DOHH2 (cell line): ENCODE data around the gene LARGE1.

Experiments
- H3F3A ChIP-seq: fragments of 200-600 bp; sonication (generic), shearing (Covaris generic); 2 replicates; pipeline ENCODE4 v1.6.0; 2016; ENCODE audit warnings: antibody characterized with exemption, mild to moderate bottlenecking; ENCODE audit not compliant: control insufficient read depth, insufficient read depth
- H3K27ac ChIP-seq: fragments of 200-600 bp; sonication (generic); 2 replicates; pipeline ENCODE4 v1.5.1; 2014; ENCODE audit warnings: low read depth, mild to moderate bottlenecking, low read length, moderate library complexity
- H3K27me3 ChIP-seq: fragments of 200-600 bp; sonication (generic); 2 replicates; pipeline ENCODE4 v1.6.1; 2014; ENCODE audit warnings: mild to moderate bottlenecking, low read length, mixed read lengths; ENCODE audit not compliant: control insufficient read depth
- H3K36me3 ChIP-seq: fragments of 200-600 bp; sonication (generic); 2 replicates; pipeline ENCODE4 v1.6.1; 2014; ENCODE audit warnings: mild to moderate bottlenecking, low read length, moderate library complexity, mixed read lengths; ENCODE audit not compliant: control insufficient read depth
- H3K4me1 ChIP-seq: fragments of 200-600 bp; sonication (generic); 2 replicates; pipeline ENCODE4 v1.6.1; 2014; ENCODE audit warnings: mild to moderate bottlenecking, low read length, mixed read lengths; ENCODE audit not compliant: control insufficient read depth
- H3K4me2 ChIP-seq: fragments of 200-600 bp; sonication (generic); 2 replicates; pipeline ENCODE4 v1.6.0; 2014; ENCODE audit warnings: mild to moderate bottlenecking, low read length, moderate library complexity
- H3K4me3 ChIP-seq: fragments of 200-600 bp; sonication (generic); 2 replicates; pipeline ENCODE4 v1.5.1; 2014; ENCODE audit warnings: mild to moderate bottlenecking, low read length, mixed read lengths
- H3K79me2 ChIP-seq: fragments of 200-600 bp; sonication (generic); 2 replicates; pipeline ENCODE4 v1.6.1; 2014; ENCODE audit warnings: mild to moderate bottlenecking, low read length, mixed read lengths; ENCODE audit not compliant: control insufficient read depth
- H3K9me2 ChIP-seq: fragments of 200-600 bp; sonication (generic); replicated peaks from 2 replicates; pipeline ENCODE4 v1.6.1; 2014; ENCODE audit warnings: mild to moderate bottlenecking, low read length, mixed read lengths; ENCODE audit not compliant: control insufficient read depth
- H3K9me3 ChIP-seq: fragments of 200-600 bp; sonication (generic); 2 replicates; pipeline ENCODE4 v1.6.1; 2014; ENCODE audit warnings: antibody characterized with exemption, low read length, mixed read lengths; ENCODE audit not compliant: control insufficient read depth, insufficient read depth
- H4K20me1 ChIP-seq: fragments of 200-600 bp; sonication (generic); 2 replicates; pipeline ENCODE4 v1.6.0; 2014; ENCODE audit warnings: low read depth, mild to moderate bottlenecking, antibody characterized with exemption, low read length, moderate library complexity; ENCODE audit not compliant: control insufficient read depth, insufficient read depth
- EZH2phosphoT487 ChIP-seq: fragments of 200-600 bp; sonication (generic); IDR thresholded peaks from 2 replicates; pipeline ENCODE4 v1.6.1; 2017; ENCODE audit warnings: borderline replicate concordance, mild to moderate bottlenecking, antibody characterized with exemption, low read length, moderate library complexity, mixed read lengths
- TF ChIP-seq, protein P1 (sequence below): fragments of 200-600 bp; sonication (generic); IDR thresholded peaks from one replicate; pipeline ENCODE4 v1.5.1; 2014; ENCODE audit warnings: antibody characterized with exemption, mild to moderate bottlenecking, low read depth, low read length; ENCODE audit not compliant: poor library complexity, severe bottlenecking

Gene LARGE1

GRCh38 chr22:33817512-33818127 is 102.7 kb downstream of the LARGE1 start:
- no peak for TF ChIP-seq EZH2phosphoT487
- TF ChIP-seq, protein P1, sequence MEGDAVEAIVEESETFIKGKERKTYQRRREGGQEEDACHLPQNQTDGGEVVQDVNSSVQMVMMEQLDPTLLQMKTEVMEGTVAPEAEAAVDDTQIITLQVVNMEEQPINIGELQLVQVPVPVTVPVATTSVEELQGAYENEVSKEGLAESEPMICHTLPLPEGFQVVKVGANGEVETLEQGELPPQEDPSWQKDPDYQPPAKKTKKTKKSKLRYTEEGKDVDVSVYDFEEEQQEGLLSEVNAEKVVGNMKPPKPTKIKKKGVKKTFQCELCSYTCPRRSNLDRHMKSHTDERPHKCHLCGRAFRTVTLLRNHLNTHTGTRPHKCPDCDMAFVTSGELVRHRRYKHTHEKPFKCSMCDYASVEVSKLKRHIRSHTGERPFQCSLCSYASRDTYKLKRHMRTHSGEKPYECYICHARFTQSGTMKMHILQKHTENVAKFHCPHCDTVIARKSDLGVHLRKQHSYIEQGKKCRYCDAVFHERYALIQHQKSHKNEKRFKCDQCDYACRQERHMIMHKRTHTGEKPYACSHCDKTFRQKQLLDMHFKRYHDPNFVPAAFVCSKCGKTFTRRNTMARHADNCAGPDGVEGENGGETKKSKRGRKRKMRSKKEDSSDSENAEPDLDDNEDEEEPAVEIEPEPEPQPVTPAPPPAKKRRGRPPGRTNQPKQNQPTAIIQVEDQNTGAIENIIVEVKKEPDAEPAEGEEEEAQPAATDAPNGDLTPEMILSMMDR: no peak
- no peaks in the 10 kb centered on the region for H3K9me3 ChIP-seq
- H3K4me2 ChIP-seq: no peak overlapping the region

DNA sequence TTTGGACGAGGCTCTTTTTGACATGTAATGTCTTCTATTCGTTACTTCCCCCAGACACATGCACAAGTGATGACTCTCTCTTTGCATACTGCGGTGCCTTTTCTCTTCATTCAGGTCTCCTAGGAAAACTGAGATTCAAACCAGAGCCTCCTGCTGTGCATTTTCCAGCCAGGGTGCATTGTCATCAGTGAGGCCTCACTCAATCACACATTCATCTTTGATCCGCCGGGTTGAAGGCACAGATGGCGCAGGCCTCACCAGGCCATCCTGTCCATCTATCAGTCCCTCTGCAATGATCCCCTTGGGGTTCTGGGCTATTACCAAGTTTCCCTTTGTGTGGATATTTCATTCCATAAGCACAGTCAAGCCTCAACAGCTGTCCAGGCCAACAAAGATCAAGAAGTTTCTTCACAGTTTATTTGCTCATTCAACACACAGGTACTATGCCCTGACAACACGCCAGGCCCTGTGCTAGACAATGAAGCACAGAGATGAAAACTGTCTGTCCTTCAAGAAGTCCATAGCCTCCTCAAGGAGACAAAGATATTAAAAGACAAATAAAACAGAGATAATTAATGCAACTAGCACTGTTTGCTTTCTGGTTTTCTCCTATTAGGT is 107.8 kb downstream of the LARGE1 start:
- no peak overlapping the region for H3K4me3 ChIP-seq
- no peaks in the 10 kb centered on the region for H3K9me2 ChIP-seq
- H3K79me2 ChIP-seq: no peaks in the 10 kb centered on the region
- no peak overlapping the region for H3K4me2 ChIP-seq
- no peak for TF ChIP-seq EZH2phosphoT487
- TF ChIP-seq, protein P1: no peak
- no peaks in the 10 kb centered on the region for H3F3A ChIP-seq
- no peaks in the 10 kb centered on the region for H3K4me1 ChIP-seq
- H3K27ac ChIP-seq: no peak overlapping the region
- no peaks in the 10 kb centered on the region for H4K20me1 ChIP-seq
- no peaks in the 10 kb centered on the region for H3K9me3 ChIP-seq
- no peaks in the 10 kb centered on the region for H3K27me3 ChIP-seq
- no peaks in the 10 kb centered on the region for H3K36me3 ChIP-seq

More at GRCh38 chr22:33817512-33818127, 102.7 kb downstream of the LARGE1 start:
- Histone ChIP-seq H3K9me2 (no peaks in the 10 kb centered on the region), H3K4me3 (no peak overlapping the region), H3K27me3 (no peaks in the 10 kb centered on the region), H3K27ac (no peak overlapping the region), H3K36me3 (no peaks in the 10 kb centered on the region), H3K4me1 (no peaks in the 10 kb centered on the region), H3F3A (no peaks in the 10 kb centered on the region), H4K20me1 (no peaks in the 10 kb centered on the region), H3K79me2 (no peaks in the 10 kb centered on the region)

- no peaks in the 10 kb centered on the region for H3F3A ChIP-seq
- no peaks in the 10 kb centered on the region for H4K20me1 ChIP-seq
- no peaks in the 10 kb centered on the region for H3K9me2 ChIP-seq
- no peaks in the 10 kb centered on the region for H3K9me3 ChIP-seq
- no peak overlapping the region for H3K27ac ChIP-seq
- no peaks in the 10 kb centered on the region for H3K27me3 ChIP-seq
- H3K36me3 ChIP-seq: no peaks in the 10 kb centered on the region
- H3K4me2 ChIP-seq: no peak overlapping the region
- TF ChIP-seq, protein P1: no peak
- TF ChIP-seq EZH2phosphoT487: no peak
- no peaks in the 10 kb centered on the region for H3K79me2 ChIP-seq
- no peaks in the 10 kb centered on the region for H3K4me1 ChIP-seq
- no peak overlapping the region for H3K4me3 ChIP-seq
Observed at GRCh38 chr22:33811686-33812085, 108.6 kb downstream of the LARGE1 start.
